HEK293T (cell line): ENCODE measurements around the gene GRM4.

Experiments used
- ARNT ChIP-seq: fragments of 450-650 bp; IDR thresholded peaks from 2 replicates; pipeline ENCODE4 v1.6.1; 2017; ENCODE audit warnings: mild to moderate bottlenecking
- BHLHE40 ChIP-seq: fragments of 450-650 bp; IDR thresholded peaks from 2 replicates; pipeline ENCODE4 v1.6.1; 2016; ENCODE audit warnings: mild to moderate bottlenecking, moderate library complexity, borderline replicate concordance
- ELF4 ChIP-seq: fragments of 450-650 bp; IDR thresholded peaks from 2 replicates; pipeline ENCODE4 v1.6.1; 2017; ENCODE audit warnings: antibody characterized with exemption
- FOXK2 ChIP-seq: fragments of 450-650 bp; IDR thresholded peaks from 2 replicates; pipeline ENCODE4 v1.6.1; 2016; ENCODE audit warnings: mild to moderate bottlenecking
- FOXM1 ChIP-seq: fragments of 450-650 bp; IDR thresholded peaks from 2 replicates; pipeline ENCODE4 v1.6.1; 2017; ENCODE audit warnings: mild to moderate bottlenecking, borderline replicate concordance
- L3MBTL2 ChIP-seq: fragments of 450-650 bp; conservative IDR thresholded peaks from 2 replicates; pipeline ENCODE4 v1.6.1; 2016; ENCODE audit warnings: mild to moderate bottlenecking
- SP1 ChIP-seq: fragments of 450-650 bp; IDR thresholded peaks from 2 replicates; pipeline ENCODE4 v1.6.1; 2017
- TF ChIP-seq, protein P1 (sequence below): fragments of 450-650 bp; IDR thresholded peaks from 2 replicates; pipeline ENCODE4 v1.6.1; 2016

DNA sequence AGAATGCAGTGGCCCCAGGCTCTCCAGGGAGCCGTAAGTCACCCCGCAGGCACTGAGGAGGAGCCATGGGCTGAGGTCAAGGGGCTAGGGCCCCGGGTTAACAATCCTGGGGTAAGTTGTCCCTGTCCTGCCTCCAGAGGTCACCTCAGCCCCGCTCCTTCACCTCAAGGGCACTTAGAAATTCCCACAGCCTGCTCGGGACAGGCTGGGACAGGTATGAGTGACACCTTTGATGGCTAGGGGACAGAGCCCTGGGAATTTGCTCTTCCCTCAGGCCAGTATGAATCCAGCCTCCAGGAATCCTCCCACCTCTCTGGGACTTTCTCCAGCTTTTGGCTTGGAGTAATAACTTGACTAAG lies 3.5 kb upstream of the GRM4 start:
- TF ChIP-seq FOXM1 (no peak), ARNT (no peak), SP1 (no peak), ELF4 (no peak), FOXK2 (no peak), L3MBTL2 (no peak), BHLHE40 (no peak)
- TF ChIP-seq, protein P1, sequence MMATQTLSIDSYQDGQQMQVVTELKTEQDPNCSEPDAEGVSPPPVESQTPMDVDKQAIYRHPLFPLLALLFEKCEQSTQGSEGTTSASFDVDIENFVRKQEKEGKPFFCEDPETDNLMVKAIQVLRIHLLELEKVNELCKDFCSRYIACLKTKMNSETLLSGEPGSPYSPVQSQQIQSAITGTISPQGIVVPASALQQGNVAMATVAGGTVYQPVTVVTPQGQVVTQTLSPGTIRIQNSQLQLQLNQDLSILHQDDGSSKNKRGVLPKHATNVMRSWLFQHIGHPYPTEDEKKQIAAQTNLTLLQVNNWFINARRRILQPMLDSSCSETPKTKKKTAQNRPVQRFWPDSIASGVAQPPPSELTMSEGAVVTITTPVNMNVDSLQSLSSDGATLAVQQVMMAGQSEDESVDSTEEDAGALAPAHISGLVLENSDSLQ, result no peak
